ENCODE data around the gene HERC6.

DNA sequence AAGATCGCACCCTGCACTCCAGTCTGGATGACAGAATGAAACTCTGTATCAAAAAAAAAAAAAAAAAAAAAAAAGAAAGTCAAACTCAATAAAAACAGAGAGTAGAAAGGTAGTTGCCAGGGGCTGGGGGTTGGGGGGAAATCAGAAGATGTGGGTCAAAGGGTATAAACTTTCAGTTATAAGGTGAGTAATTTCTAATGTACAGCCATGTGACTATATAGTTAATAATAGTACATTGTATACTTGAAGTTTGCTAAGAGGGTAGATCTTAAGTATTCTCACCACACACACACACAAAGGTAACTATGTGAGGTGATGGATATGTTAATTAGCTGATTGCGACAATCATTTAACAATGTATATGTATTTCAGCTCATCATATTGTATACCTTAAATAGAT lies 11.5 kb downstream of the HERC6 start:
- TF ChIP-seq RCOR1 (IDR thresholded peaks at IDR 0.05; ENCODE audit: borderline replicate concordance in 1 of 2, low read depth in 2 of 2, low read length in 2 of 2), result no peak
- TF ChIP-seq, protein P1, sequence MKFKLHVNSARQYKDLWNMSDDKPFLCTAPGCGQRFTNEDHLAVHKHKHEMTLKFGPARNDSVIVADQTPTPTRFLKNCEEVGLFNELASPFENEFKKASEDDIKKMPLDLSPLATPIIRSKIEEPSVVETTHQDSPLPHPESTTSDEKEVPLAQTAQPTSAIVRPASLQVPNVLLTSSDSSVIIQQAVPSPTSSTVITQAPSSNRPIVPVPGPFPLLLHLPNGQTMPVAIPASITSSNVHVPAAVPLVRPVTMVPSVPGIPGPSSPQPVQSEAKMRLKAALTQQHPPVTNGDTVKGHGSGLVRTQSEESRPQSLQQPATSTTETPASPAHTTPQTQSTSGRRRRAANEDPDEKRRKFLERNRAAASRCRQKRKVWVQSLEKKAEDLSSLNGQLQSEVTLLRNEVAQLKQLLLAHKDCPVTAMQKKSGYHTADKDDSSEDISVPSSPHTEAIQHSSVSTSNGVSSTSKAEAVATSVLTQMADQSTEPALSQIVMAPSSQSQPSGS (CRISPR knock-in tag; IDR thresholded peaks at IDR 0.05), result no peak
- TF ChIP-seq, protein P2, sequence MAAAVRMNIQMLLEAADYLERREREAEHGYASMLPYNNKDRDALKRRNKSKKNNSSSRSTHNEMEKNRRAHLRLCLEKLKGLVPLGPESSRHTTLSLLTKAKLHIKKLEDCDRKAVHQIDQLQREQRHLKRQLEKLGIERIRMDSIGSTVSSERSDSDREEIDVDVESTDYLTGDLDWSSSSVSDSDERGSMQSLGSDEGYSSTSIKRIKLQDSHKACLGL (CRISPR knock-in tag; IDR thresholded peaks at IDR 0.05; ENCODE audit: borderline replicate concordance, poor library complexity, severe bottlenecking), result no peak
- TF ChIP-seq POLR3A (IDR thresholded peaks at IDR 0.05; ENCODE audit: borderline replicate concordance, extremely low read depth, insufficient read depth, insufficient read length), result no peak
- no peak for TF ChIP-seq ELF1 (tag; IDR thresholded peaks at IDR 0.05)
- TF ChIP-seq, protein P3, sequence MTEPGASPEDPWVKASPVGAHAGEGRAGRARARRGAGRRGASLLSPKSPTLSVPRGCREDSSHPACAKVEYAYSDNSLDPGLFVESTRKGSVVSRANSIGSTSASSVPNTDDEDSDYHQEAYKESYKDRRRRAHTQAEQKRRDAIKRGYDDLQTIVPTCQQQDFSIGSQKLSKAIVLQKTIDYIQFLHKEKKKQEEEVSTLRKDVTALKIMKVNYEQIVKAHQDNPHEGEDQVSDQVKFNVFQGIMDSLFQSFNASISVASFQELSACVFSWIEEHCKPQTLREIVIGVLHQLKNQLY (CRISPR knock-in tag; conservative IDR thresholded peaks at IDR 0.05), result no peak
